Ishikawa (cell line): Measurements from ENCODE around the gene CISD3.

ENCODE experiments used
- EP300 ChIP-seq: IDR thresholded peaks from 2 replicates; pipeline ENCODE4 v1.6.1; 2012; ENCODE audit warnings: borderline replicate concordance
- NFIC ChIP-seq: IDR thresholded peaks from 2 replicates; pipeline ENCODE4 v1.6.1; 2012
- USF1 ChIP-seq: IDR thresholded peaks from 2 replicates; pipeline ENCODE4 v1.6.1; 2012
- YY1 ChIP-seq: IDR thresholded peaks from 2 replicates; pipeline ENCODE4 v1.6.1; 2012; ENCODE audit warnings: low read depth
- TF ChIP-seq, protein P1 (sequence below): IDR thresholded peaks from 2 replicates; pipeline ENCODE4 v1.6.1; 2012

- TF ChIP-seq EP300 (no peak), NFIC (no peak), YY1 (no peak), USF1 (no peak)
- TF ChIP-seq, protein P1, sequence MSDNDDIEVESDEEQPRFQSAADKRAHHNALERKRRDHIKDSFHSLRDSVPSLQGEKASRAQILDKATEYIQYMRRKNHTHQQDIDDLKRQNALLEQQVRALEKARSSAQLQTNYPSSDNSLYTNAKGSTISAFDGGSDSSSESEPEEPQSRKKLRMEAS = no peak
These were observed 19.6 kb upstream of the CISD3 start for GRCh38 chr17:38710604-38710962.
